ENCODE measurements around the gene ZNF580. TPM values are rescaled to one million over a fixed set of nuclear protein-coding genes. Genes with fewer than 3 reads are reported as not detected.

The ZNF580 gene
- total and polyA plus RNA-seq, 7 donors = 10.4 to 45.5 (median 24.0) TPM

- H3K36me3 ChIP-seq = peaks cover 0 to 29% (median 4%) of the 10 kb centered on the region in 4 donors
- no peak for TF ChIP-seq EP300 (IDR thresholded peaks at IDR 0.05)
- no peak for TF ChIP-seq POLR2A (IDR thresholded peaks at IDR 0.05)
- peak in 3 of 4 donors; percentile 2 to 49 (median 44) for TF ChIP-seq POLR2AphosphoS5 (IDR thresholded peaks at IDR 0.05)
- H3K27me3 ChIP-seq = no peaks in the 10 kb centered on the region
- peak; percentile 100 for DNase-seq
- 0% methylated on average over 23 of the region's 23 CpGs for WGBS, 2 donors
- intact Hi-C loops (cut with DNase I) = loop anchor here (1.0 kb wide), 1 partner anchor 55 kb away; no protein-coding TSS in a partner anchor
- H3K27ac ChIP-seq = peak within 1 kb of the TSS; percentile 93 to 98 (median 98)
- peak within 1 kb of the TSS; percentile 69 to 86 (median 83) for H3K4me3 ChIP-seq
- no peaks in the 10 kb centered on the region for H3K9me3 ChIP-seq
- H3K4me1 ChIP-seq = peaks cover 0 to 19% (median 16%) of the 10 kb centered on the region in 4 donors
Observed at GRCh38 chr19:55599468-55599841, 41.3 kb upstream of the ZNF580 start, which contains the start of gene FIZ1. FIZ1 (minus strand) TSS chr19:55599517; CDS start chr19:55597865, 1,652 bp downstream.

- 0 to 1% methylated on average over 97 of the region's 97 CpGs for WGBS, 2 donors
- intact Hi-C loops (cut with DNase I) = loop anchor here (1.0 kb wide), 1 partner anchor 54 kb away; no protein-coding TSS in a partner anchor
- peaks cover 0 to 26% (median 4%) of the 10 kb centered on the region in 4 donors for H3K36me3 ChIP-seq
- no peaks in the 10 kb centered on the region for H3K27me3 ChIP-seq
- peak; percentile 93 for DNase-seq
- H3K4me1 ChIP-seq = peaks cover 0 to 25% (median 20%) of the 10 kb centered on the region in 4 donors
- H3K4me3 ChIP-seq = peak within 1 kb of the TSS; percentile 69 to 86 (median 83)
- H3K9me3 ChIP-seq = no peaks in the 10 kb centered on the region
- TF ChIP-seq POLR2A (IDR thresholded peaks at IDR 0.05) (no peak), POLR2AphosphoS5 (IDR thresholded peaks at IDR 0.05) (peak in 2 of 4 donors; percentile 12 to 33)
- H3K27ac ChIP-seq = peak within 1 kb of the TSS; percentile 93 to 98 (median 98)
Observed at GRCh38 chr19:55599842-55600661, 40.8 kb upstream of the ZNF580 start, which contains the start of gene ZNF524. ZNF524 (plus strand) TSS chr19:55600288; CDS start chr19:55602113, 1,825 bp downstream.

GRCh38 chr19:55600662-55601028 lies 40.2 kb upstream of the ZNF580 start:
- H3K4me3 ChIP-seq = peak overlapping the region; percentile 69 to 86 (median 83)
- no peak for TF ChIP-seq EP300 (IDR thresholded peaks at IDR 0.05)
- TF ChIP-seq POLR2AphosphoS5 (IDR thresholded peaks at IDR 0.05) = no peak
- no peak for TF ChIP-seq CTCF (IDR thresholded peaks at IDR 0.05)
- no peak for TF ChIP-seq POLR2A (IDR thresholded peaks at IDR 0.05)
- H3K9me3 ChIP-seq = no peaks in the 10 kb centered on the region
- peaks cover 0 to 27% (median 20%) of the 10 kb centered on the region in 4 donors for H3K4me1 ChIP-seq
- intact Hi-C loops (cut with DNase I) = no loop called here
- 3 to 5% methylated on average over 15 of the region's 15 CpGs for WGBS, 2 donors
- H3K36me3 ChIP-seq = peaks cover 0 to 20% (median 4%) of the 10 kb centered on the region in 4 donors
- peak overlapping the region; percentile 93 to 98 (median 98) for H3K27ac ChIP-seq
- DNase-seq = no peak
- no peaks in the 10 kb centered on the region for H3K27me3 ChIP-seq

GRCh38 chr19:55601084-55601483 lies 39.7 kb upstream of the ZNF580 start:
- H3K4me3 ChIP-seq = peak overlapping the region; percentile 69 to 86 (median 83)
- intact Hi-C loops (cut with DNase I) = no loop called here
- H3K4me1 ChIP-seq = peaks cover 0 to 31% (median 22%) of the 10 kb centered on the region in 4 donors
- 61 to 84% methylated on average over 4 of the region's 4 CpGs for WGBS, 2 donors
- TF ChIP-seq POLR2A (IDR thresholded peaks at IDR 0.05) = no peak
- no peak for TF ChIP-seq CTCF (IDR thresholded peaks at IDR 0.05)
- TF ChIP-seq POLR2AphosphoS5 (IDR thresholded peaks at IDR 0.05) = no peak
- TF ChIP-seq EP300 (IDR thresholded peaks at IDR 0.05) = no peak
- no peaks in the 10 kb centered on the region for H3K9me3 ChIP-seq
- peaks cover 0 to 17% (median 4%) of the 10 kb centered on the region in 4 donors for H3K36me3 ChIP-seq
- peak overlapping the region; percentile 93 to 98 (median 98) for H3K27ac ChIP-seq
- H3K27me3 ChIP-seq = no peaks in the 10 kb centered on the region
- DNase-seq = no peak

GRCh38 chr19:55602104-55603001 lies 38.4 kb upstream of the ZNF580 start:
- Histone ChIP-seq H3K36me3 (peaks cover 0 to 4% (median 2%) of the 10 kb centered on the region in 4 donors), H3K9me3 (no peaks in the 10 kb centered on the region), H3K27me3 (no peaks in the 10 kb centered on the region), H3K4me3 (no peak overlapping the region), H3K4me1 (peaks cover 0 to 44% (median 33%) of the 10 kb centered on the region in 4 donors), H3K27ac (peak overlapping the region in 1 of 4 donors; percentile 98)
- no peak for DNase-seq
- intact Hi-C loops (cut with DNase I) = no loop called here
- TF ChIP-seq CTCF (IDR thresholded peaks at IDR 0.05) (no peak), EP300 (IDR thresholded peaks at IDR 0.05) (no peak), POLR2AphosphoS5 (IDR thresholded peaks at IDR 0.05) (no peak), POLR2A (IDR thresholded peaks at IDR 0.05) (no peak)
- 96% methylated on average over 60 of the region's 60 CpGs for WGBS, 2 donors

All from sigmoid colon (tissue), 7 donors.